Measurements from ENCODE around the gene HSD11B1L.

The HSD11B1L gene

GRCh38 chr19:5666921-5667610 lies 13.8 kb upstream of the HSD11B1L start:
- Histone ChIP-seq H3K27ac (ENCODE audit: low read length) (no peak overlapping the region), H3K9ac (ENCODE audit: low read length in 2 of 2) (no peak overlapping the region), H3K4me3 (ENCODE audit: low read length in 2 of 2) (no peak overlapping the region), H3K36me3 (ENCODE audit: control insufficient read depth in 2 of 2, insufficient read depth in 2 of 2, low read length in 2 of 2) (peaks cover 55 to 60% of the 10 kb centered on the region in 2 donors), H3K4me1 (ENCODE audit: control insufficient read depth, insufficient read depth, low read length) (no peaks in the 10 kb centered on the region), H3K27me3 (ENCODE audit: control insufficient read depth in 1 of 2, insufficient read depth in 2 of 2, low read length in 2 of 2) (no peaks in the 10 kb centered on the region), H3K9me3 (ENCODE audit: control insufficient read depth in 2 of 2, low read length in 2 of 2) (no peaks in the 10 kb centered on the region)

- Histone ChIP-seq H3K4me1 (ENCODE audit: control insufficient read depth, insufficient read depth, low read length) (no peaks in the 10 kb centered on the region), H3K36me3 (ENCODE audit: control insufficient read depth in 2 of 2, insufficient read depth in 2 of 2, low read length in 2 of 2) (peaks cover 55 to 56% of the 10 kb centered on the region in 2 donors), H3K9me3 (ENCODE audit: control insufficient read depth in 2 of 2, low read length in 2 of 2) (no peaks in the 10 kb centered on the region), H3K4me3 (ENCODE audit: low read length in 2 of 2) (no peak overlapping the region), H3K27me3 (ENCODE audit: control insufficient read depth in 1 of 2, insufficient read depth in 2 of 2, low read length in 2 of 2) (no peaks in the 10 kb centered on the region), H3K27ac (ENCODE audit: low read length) (no peak overlapping the region), H3K9ac (ENCODE audit: low read length in 2 of 2) (no peak overlapping the region)
These were observed 13.0 kb upstream of the HSD11B1L start for GRCh38 chr19:5667751-5668271.

DNA sequence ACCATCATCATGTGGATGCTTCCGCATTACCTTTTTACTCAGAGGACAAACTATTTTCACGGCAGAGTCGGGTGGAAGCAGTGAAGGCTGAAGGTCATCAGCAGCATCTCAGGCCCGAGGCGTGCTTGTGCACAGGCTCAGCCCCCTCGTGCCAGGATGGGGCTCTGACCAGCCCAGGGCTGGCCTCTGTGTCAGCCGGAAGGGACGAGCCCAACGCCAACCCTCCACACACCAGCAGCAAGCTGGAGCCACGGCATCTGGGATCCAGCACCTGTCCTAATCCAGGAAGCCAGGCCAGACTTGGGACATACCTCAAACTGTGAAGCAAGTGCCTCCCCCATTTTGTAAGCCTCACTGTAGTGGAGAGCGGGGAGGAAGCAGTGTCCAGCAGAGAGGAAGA lies 11.6 kb upstream of the HSD11B1L start:
- no peak overlapping the region for H3K9ac ChIP-seq (ENCODE audit: low read length in 2 of 2)
- H3K27me3 ChIP-seq (ENCODE audit: control insufficient read depth in 1 of 2, insufficient read depth in 2 of 2, low read length in 2 of 2): no peaks in the 10 kb centered on the region
- H3K9me3 ChIP-seq (ENCODE audit: control insufficient read depth in 2 of 2, low read length in 2 of 2): no peaks in the 10 kb centered on the region
- peaks cover 42 to 47% of the 10 kb centered on the region in 2 donors for H3K36me3 ChIP-seq (ENCODE audit: control insufficient read depth in 2 of 2, insufficient read depth in 2 of 2, low read length in 2 of 2)
- no peak overlapping the region for H3K4me3 ChIP-seq (ENCODE audit: low read length in 2 of 2)
- no peaks in the 10 kb centered on the region for H3K4me1 ChIP-seq (ENCODE audit: control insufficient read depth, insufficient read depth, low read length)
- no peak overlapping the region for H3K27ac ChIP-seq (ENCODE audit: low read length)

DNA sequence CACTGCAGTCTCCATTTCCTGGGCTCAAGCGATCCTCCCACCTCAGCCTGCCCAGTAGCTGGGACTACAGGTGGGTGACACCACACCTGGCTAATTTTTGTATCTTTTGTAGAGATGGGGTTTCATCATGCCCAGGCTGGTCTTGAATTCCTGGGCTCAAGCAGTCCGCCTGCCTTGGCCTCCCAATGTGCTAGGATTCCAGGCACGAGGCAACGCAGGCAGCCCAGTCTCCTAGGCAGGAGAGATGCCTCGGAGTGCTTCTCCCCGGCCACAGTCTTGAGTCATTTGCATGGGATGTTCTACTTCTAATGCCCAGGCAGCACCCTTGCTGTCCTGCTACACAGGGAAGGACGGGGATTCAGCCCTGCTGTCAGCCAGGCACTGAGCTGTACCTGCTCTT lies 9.2 kb upstream of the HSD11B1L start:
- Histone ChIP-seq H3K27ac (ENCODE audit: low read length) (no peak overlapping the region), H3K27me3 (ENCODE audit: control insufficient read depth in 1 of 2, insufficient read depth in 2 of 2, low read length in 2 of 2) (no peaks in the 10 kb centered on the region), H3K9me3 (ENCODE audit: control insufficient read depth in 2 of 2, low read length in 2 of 2) (no peaks in the 10 kb centered on the region), H3K36me3 (ENCODE audit: control insufficient read depth in 2 of 2, insufficient read depth in 2 of 2, low read length in 2 of 2) (peaks cover 20 to 24% of the 10 kb centered on the region in 2 donors), H3K4me3 (ENCODE audit: low read length in 2 of 2) (no peak overlapping the region), H3K9ac (ENCODE audit: low read length in 2 of 2) (no peak overlapping the region), H3K4me1 (ENCODE audit: control insufficient read depth, insufficient read depth, low read length) (no peaks in the 10 kb centered on the region)

- Histone ChIP-seq H3K9ac (ENCODE audit: low read length in 2 of 2) (no peak overlapping the region), H3K4me1 (ENCODE audit: control insufficient read depth, insufficient read depth, low read length) (no peaks in the 10 kb centered on the region), H3K27me3 (ENCODE audit: control insufficient read depth in 1 of 2, insufficient read depth in 2 of 2, low read length in 2 of 2) (no peaks in the 10 kb centered on the region), H3K9me3 (ENCODE audit: control insufficient read depth in 2 of 2, low read length in 2 of 2) (no peaks in the 10 kb centered on the region), H3K27ac (ENCODE audit: low read length) (no peak overlapping the region), H3K36me3 (ENCODE audit: control insufficient read depth in 2 of 2, insufficient read depth in 2 of 2, low read length in 2 of 2) (peaks cover 9 to 13% of the 10 kb centered on the region in 2 donors), H3K4me3 (ENCODE audit: low read length in 2 of 2) (no peak overlapping the region)
These were observed 7.9 kb upstream of the HSD11B1L start for GRCh38 chr19:5672708-5673459.

DNA sequence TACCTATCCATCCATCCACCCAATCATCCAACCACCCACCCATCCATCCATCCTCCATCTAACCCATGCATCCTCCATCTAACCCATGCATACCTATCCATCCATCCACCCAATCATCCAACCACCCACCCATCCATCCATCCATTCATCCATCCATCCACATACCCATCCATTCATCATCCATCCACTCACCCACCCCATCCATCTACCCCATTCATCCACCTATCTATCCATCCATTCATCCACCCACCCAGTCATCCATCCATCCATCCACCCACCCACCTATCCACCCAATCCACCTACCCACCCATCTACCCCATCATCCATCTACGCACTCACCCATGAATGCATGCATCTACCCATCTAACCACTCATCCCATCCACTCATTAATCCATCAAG lies 7.1 kb upstream of the HSD11B1L start:
- H3K9me3 ChIP-seq (ENCODE audit: control insufficient read depth in 2 of 2, low read length in 2 of 2): no peaks in the 10 kb centered on the region
- no peak overlapping the region for H3K4me3 ChIP-seq (ENCODE audit: low read length in 2 of 2)
- H3K9ac ChIP-seq (ENCODE audit: low read length in 2 of 2): no peak overlapping the region
- H3K36me3 ChIP-seq (ENCODE audit: control insufficient read depth in 2 of 2, insufficient read depth in 2 of 2, low read length in 2 of 2): peaks cover 9 to 13% of the 10 kb centered on the region in 2 donors
- no peaks in the 10 kb centered on the region for H3K4me1 ChIP-seq (ENCODE audit: control insufficient read depth, insufficient read depth, low read length)
- H3K27me3 ChIP-seq (ENCODE audit: control insufficient read depth in 1 of 2, insufficient read depth in 2 of 2, low read length in 2 of 2): no peaks in the 10 kb centered on the region
- H3K27ac ChIP-seq (ENCODE audit: low read length): no peak overlapping the region

DNA sequence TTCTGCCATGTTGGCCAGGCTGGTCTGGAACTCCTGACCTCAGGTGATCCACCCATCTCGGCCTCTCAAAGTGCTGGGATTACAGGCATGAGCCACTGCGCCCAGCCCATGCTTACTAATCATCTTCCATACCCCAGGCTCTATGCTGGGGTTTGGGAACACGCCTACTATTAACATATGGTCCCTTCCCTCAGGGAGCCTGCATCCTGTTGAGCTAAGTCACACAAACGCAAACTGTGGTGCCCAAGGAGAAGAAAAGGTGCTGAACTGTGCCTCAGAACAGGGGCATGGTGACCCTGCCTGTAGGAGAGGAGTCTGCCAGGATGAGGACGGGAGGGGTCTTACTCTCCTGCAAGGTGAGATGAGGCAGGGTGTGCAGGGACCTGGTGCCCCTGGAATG lies 6.1 kb upstream of the HSD11B1L start:
- no peak overlapping the region for H3K4me3 ChIP-seq (ENCODE audit: low read length in 2 of 2)
- peaks cover under 1 to 4% of the 10 kb centered on the region in 2 donors for H3K36me3 ChIP-seq (ENCODE audit: control insufficient read depth in 2 of 2, insufficient read depth in 2 of 2, low read length in 2 of 2)
- no peaks in the 10 kb centered on the region for H3K27me3 ChIP-seq (ENCODE audit: control insufficient read depth in 1 of 2, insufficient read depth in 2 of 2, low read length in 2 of 2)
- no peak overlapping the region for H3K27ac ChIP-seq (ENCODE audit: low read length)
- no peaks in the 10 kb centered on the region for H3K9me3 ChIP-seq (ENCODE audit: control insufficient read depth in 2 of 2, low read length in 2 of 2)
- H3K9ac ChIP-seq (ENCODE audit: low read length in 2 of 2): no peak overlapping the region
- peaks cover 8% of the 10 kb centered on the region for H3K4me1 ChIP-seq (ENCODE audit: control insufficient read depth, insufficient read depth, low read length)

GRCh38 chr19:5676105-5676771 lies 4.6 kb upstream of the HSD11B1L start:
- H3K9me3 ChIP-seq (ENCODE audit: control insufficient read depth in 2 of 2, low read length in 2 of 2): no peaks in the 10 kb centered on the region
- H3K27me3 ChIP-seq (ENCODE audit: control insufficient read depth in 1 of 2, insufficient read depth in 2 of 2, low read length in 2 of 2): no peaks in the 10 kb centered on the region
- H3K4me1 ChIP-seq (ENCODE audit: control insufficient read depth, insufficient read depth, low read length): peaks cover 19% of the 10 kb centered on the region
- H3K4me3 ChIP-seq (ENCODE audit: low read length in 2 of 2): no peak overlapping the region
- H3K9ac ChIP-seq (ENCODE audit: low read length in 2 of 2): no peak overlapping the region
- peaks cover 0 to 4% of the 10 kb centered on the region in 2 donors for H3K36me3 ChIP-seq (ENCODE audit: control insufficient read depth in 2 of 2, insufficient read depth in 2 of 2, low read length in 2 of 2)
- no peak overlapping the region for H3K27ac ChIP-seq (ENCODE audit: low read length)

- no peak overlapping the region for H3K4me3 ChIP-seq (ENCODE audit: low read length in 2 of 2)
- no peak overlapping the region for H3K9ac ChIP-seq (ENCODE audit: low read length in 2 of 2)
- H3K9me3 ChIP-seq (ENCODE audit: control insufficient read depth in 2 of 2, low read length in 2 of 2): no peaks in the 10 kb centered on the region
- H3K36me3 ChIP-seq (ENCODE audit: control insufficient read depth in 2 of 2, insufficient read depth in 2 of 2, low read length in 2 of 2): peaks cover 0 to 4% of the 10 kb centered on the region in 2 donors
- no peak overlapping the region for H3K27ac ChIP-seq (ENCODE audit: low read length)
- H3K27me3 ChIP-seq (ENCODE audit: control insufficient read depth in 1 of 2, insufficient read depth in 2 of 2, low read length in 2 of 2): no peaks in the 10 kb centered on the region
- peaks cover 22% of the 10 kb centered on the region for H3K4me1 ChIP-seq (ENCODE audit: control insufficient read depth, insufficient read depth, low read length)
These were observed 4.1 kb upstream of the HSD11B1L start for GRCh38 chr19:5676772-5677105.

GRCh38 chr19:5677136-5677535 lies 3.7 kb upstream of the HSD11B1L start:
- Histone ChIP-seq H3K9me3 (ENCODE audit: control insufficient read depth in 2 of 2, low read length in 2 of 2) (no peaks in the 10 kb centered on the region), H3K36me3 (ENCODE audit: control insufficient read depth in 2 of 2, insufficient read depth in 2 of 2, low read length in 2 of 2) (peaks cover 0 to 4% of the 10 kb centered on the region in 2 donors), H3K27ac (ENCODE audit: low read length) (no peak overlapping the region), H3K4me1 (ENCODE audit: control insufficient read depth, insufficient read depth, low read length) (peaks cover 22% of the 10 kb centered on the region), H3K9ac (ENCODE audit: low read length in 2 of 2) (no peak overlapping the region), H3K4me3 (ENCODE audit: low read length in 2 of 2) (no peak overlapping the region), H3K27me3 (ENCODE audit: control insufficient read depth in 1 of 2, insufficient read depth in 2 of 2, low read length in 2 of 2) (no peaks in the 10 kb centered on the region)
